H9 (cell line): ENCODE data around the gene SAMD8. TPM values are rescaled to one million over a fixed set of nuclear protein-coding genes. Genes with fewer than 3 reads are reported as not detected.

Experiments
- DNase-seq: peaks from one replicate; pipeline ENCODE4 v3.0.0-alpha.2; 2017
- H2AFZ ChIP-seq: one replicate; pipeline ENCODE4 v1.6.1; 2013; ENCODE audit warnings: mild to moderate bottlenecking, low read length, control low read depth, moderate library complexity
- H2AK5ac ChIP-seq: 2 replicates; pipeline ENCODE4 v1.6.1; 2013; ENCODE audit warnings: low read length, control low read depth, mixed read lengths; ENCODE audit not compliant: insufficient read length
- H2BK120ac ChIP-seq: one replicate; pipeline ENCODE4 v1.6.1; 2013; ENCODE audit warnings: low read depth, mild to moderate bottlenecking, low read length, control low read depth, inconsistent platforms; ENCODE audit not compliant: poor library complexity, severe bottlenecking
- H2BK12ac ChIP-seq: 2 replicates; pipeline ENCODE4 v1.6.1; 2013; ENCODE audit warnings: low read length, control low read depth, mixed read lengths, low read depth; ENCODE audit not compliant: insufficient read length
- H2BK15ac ChIP-seq: 2 replicates; pipeline ENCODE4 v1.6.1; 2013; ENCODE audit warnings: low read depth, low read length, control low read depth
- H2BK20ac ChIP-seq: one replicate; pipeline ENCODE4 v1.6.1; 2013; ENCODE audit warnings: low read depth, mild to moderate bottlenecking, low read length, control low read depth, inconsistent platforms; ENCODE audit not compliant: poor library complexity, severe bottlenecking
- H2BK5ac ChIP-seq: 2 replicates; pipeline ENCODE4 v1.6.1; 2013; ENCODE audit warnings: low read length, control low read depth, mixed read lengths; ENCODE audit not compliant: insufficient read length
- H3K14ac ChIP-seq: 2 replicates; pipeline ENCODE4 v1.6.1; 2013; ENCODE audit warnings: low read length, control low read depth; ENCODE audit not compliant: insufficient read depth
- H3K18ac ChIP-seq: 2 replicates; pipeline ENCODE4 v1.6.1; 2013; ENCODE audit warnings: low read depth, mild to moderate bottlenecking, mixed read lengths, low read length, control low read depth; ENCODE audit not compliant: insufficient read length
- H3K23ac ChIP-seq: 2 replicates; pipeline ENCODE4 v1.6.1; 2013; ENCODE audit warnings: low read length, control low read depth, mixed read lengths, low read depth; ENCODE audit not compliant: insufficient read length
- H3K23me2 ChIP-seq: 2 replicates; pipeline ENCODE4 v1.6.1; 2013; ENCODE audit warnings: low read depth, mild to moderate bottlenecking, mixed read lengths, low read length, control low read depth; ENCODE audit not compliant: insufficient read length, poor library complexity, severe bottlenecking
- H3K27ac ChIP-seq: 2 replicates; pipeline ENCODE4 v1.5.1; 2013; ENCODE audit warnings: low read length, control low read depth, mixed read lengths, low read depth; ENCODE audit not compliant: insufficient read length
- H3K27me3 ChIP-seq: 2 replicates; pipeline ENCODE4 v1.6.1; 2013; ENCODE audit warnings: low read length, control low read depth, inconsistent platforms; ENCODE audit not compliant: insufficient read depth
- H3K4ac ChIP-seq: 2 replicates; pipeline ENCODE4 v1.6.1; 2013; ENCODE audit warnings: low read depth, mild to moderate bottlenecking, control low read depth, inconsistent platforms, low read length, moderate library complexity
- H3K4me1 ChIP-seq: 2 replicates; pipeline ENCODE4 v1.6.1; 2013; ENCODE audit warnings: low read length, control low read depth, inconsistent platforms; ENCODE audit not compliant: insufficient read depth
- H3K4me2 ChIP-seq: 2 replicates; pipeline ENCODE4 v1.6.1; 2013; ENCODE audit warnings: low read length, control low read depth, mixed read lengths; ENCODE audit not compliant: insufficient read length, insufficient read depth
- H3K56ac ChIP-seq: 2 replicates; pipeline ENCODE4 v1.6.1; 2013; ENCODE audit warnings: low read depth, mild to moderate bottlenecking, mixed read lengths, low read length, control low read depth; ENCODE audit not compliant: insufficient read length
- H3K79me1 ChIP-seq: 2 replicates; pipeline ENCODE4 v1.6.1; 2013; ENCODE audit warnings: low read depth, mild to moderate bottlenecking, moderate library complexity, low read length, control low read depth, inconsistent platforms; ENCODE audit not compliant: insufficient read depth, poor library complexity, severe bottlenecking
- H3K79me2 ChIP-seq: 2 replicates; pipeline ENCODE4 v1.6.1; 2013; ENCODE audit warnings: low read length, control low read depth, inconsistent platforms; ENCODE audit not compliant: insufficient read depth
- H3K9ac ChIP-seq: 2 replicates; pipeline ENCODE4 v1.6.1; 2013; ENCODE audit warnings: low read length, control low read depth, mixed read lengths; ENCODE audit not compliant: insufficient read length; ENCODE audit errors: extremely low read depth
- H3K9me3 ChIP-seq: one replicate; pipeline ENCODE4 v1.6.1; 2013; ENCODE audit warnings: low read depth, low read length, inconsistent platforms; ENCODE audit not compliant: control insufficient read depth
- H3T11ph ChIP-seq: one replicate; pipeline ENCODE4 v1.6.1; 2013; ENCODE audit warnings: mild to moderate bottlenecking, low read length, control low read depth, inconsistent platforms
- H4K20me1 ChIP-seq: one replicate; pipeline ENCODE4 v1.6.1; 2013; ENCODE audit not compliant: control insufficient read depth, insufficient read length, insufficient read depth
- H4K5ac ChIP-seq: 2 replicates; pipeline ENCODE4 v1.6.1; 2013; ENCODE audit warnings: low read depth, mild to moderate bottlenecking, mixed read lengths, low read length, control low read depth; ENCODE audit not compliant: insufficient read length
- H4K8ac ChIP-seq: replicated peaks from 2 replicates; pipeline ENCODE4 v1.6.1; 2013; ENCODE audit warnings: low read length, control low read depth, mixed read lengths, low read depth; ENCODE audit not compliant: insufficient read length
- H4K91ac ChIP-seq: 2 replicates; pipeline ENCODE4 v1.6.1; 2013; ENCODE audit warnings: low read depth, mild to moderate bottlenecking, moderate library complexity, mixed read lengths, low read length, control low read depth; ENCODE audit not compliant: insufficient read length
- H3K27ac Mint-ChIP-seq, 3 experiments: 2 replicates in 2 of 3; 3 replicates in 1 of 3; pipeline ENCODE4 v1.8.0; 2020 to 2021; ENCODE audit warnings: mixed read lengths in 3 of 3, mild to moderate bottlenecking in 1 of 3, moderate library complexity in 1 of 3
- H3K27me3 Mint-ChIP-seq: 2 replicates; pipeline ENCODE4 v1.8.0; 2021; ENCODE audit warnings: low read depth, mild to moderate bottlenecking, moderate library complexity, mixed read lengths
- H3K36me3 Mint-ChIP-seq, 3 experiments: 2 replicates in 2 of 3; 3 replicates in 1 of 3; pipeline ENCODE4 v1.8.0; 2020 to 2021; ENCODE audit warnings: low read depth in 3 of 3, mixed read lengths in 3 of 3; ENCODE audit not compliant: insufficient read depth in 1 of 3
- H3K4me1 Mint-ChIP-seq, 2 experiments: 2 replicates each; pipeline ENCODE4 v1.8.0; 2020; ENCODE audit warnings: mixed read lengths in 2 of 2
- H3K4me3 Mint-ChIP-seq, 2 experiments: 2 replicates in 1 of 2; 3 replicates in 1 of 2; pipeline ENCODE4 v1.8.0; 2020 to 2021; ENCODE audit warnings: mild to moderate bottlenecking in 2 of 2, mixed read lengths in 2 of 2, moderate library complexity in 1 of 2
- H3K9me3 Mint-ChIP-seq, 2 experiments: 2 replicates in 1 of 2; 3 replicates in 1 of 2; pipeline ENCODE4 v1.8.0; 2020; ENCODE audit warnings: mild to moderate bottlenecking in 2 of 2, mixed read lengths in 2 of 2, moderate library complexity in 1 of 2
- CTCF ChIP-seq: fragments of 200-600 bp; sonication (generic); conservative IDR thresholded peaks from 3 replicates; pipeline ENCODE4 v1.8.0; 2021; ENCODE audit warnings: antibody characterized with exemption, mild to moderate bottlenecking
- WGBS: extraction: QIAGEN DNeasy Blood & Tissue Kit; methylation state at CpG from one replicate; pipeline ENCODE4 v1.1.7; 2013; ENCODE audit warnings: missing lambda C conversion rate, low lambda C conversion rate, mixed read lengths; ENCODE audit not compliant: insufficient read length; ENCODE audit errors: extremely low coverage; 5-methylcytosine and 5-hydroxymethylcytosine counted together
- total RNA-seq: library from RNA; stranded (reverse); gene quantifications from 2 replicates; pipeline ENCODE4 v1.2.1, GENCODE V29; 2021

The SAMD8 gene
- total RNA-seq, 1 experiment from 2014 or later = 18.8 TPM

GRCh38 chr10:75081379-75081778 is 30.1 kb upstream of the SAMD8 start:
- H3K79me2 ChIP-seq = no peaks in the 10 kb centered on the region
- H2BK12ac ChIP-seq = no peak overlapping the region
- TF ChIP-seq CTCF = no peak
- H3K79me1 ChIP-seq = no peaks in the 10 kb centered on the region
- peaks cover 6 to 9% of the 10 kb centered on the region in 2 experiments for H3K9me3 Mint-ChIP-seq
- peaks cover 6% of the 10 kb centered on the region for H3K4me1 ChIP-seq
- peaks cover 0 to 9% (median 4%) of the 10 kb centered on the region in 3 experiments; a peak in 3 of 7 replicates for H3K36me3 Mint-ChIP-seq
- peaks cover 14% of the 10 kb centered on the region for H3K27me3 Mint-ChIP-seq
- H2AFZ ChIP-seq = no peak overlapping the region
- WGBS = no CpG with 5 or more reads among the region's 5 CpGs
- no peak overlapping the region for H3K27ac Mint-ChIP-seq
- H2BK20ac ChIP-seq = no peak overlapping the region
- H4K20me1 ChIP-seq = no peaks in the 10 kb centered on the region
- no peak overlapping the region for H4K91ac ChIP-seq
- H3K9ac ChIP-seq = no peak overlapping the region
- H3K56ac ChIP-seq = no peak overlapping the region
- no peak overlapping the region for H2BK120ac ChIP-seq
- no peaks in the 10 kb centered on the region for H3K9me3 ChIP-seq
- no peak overlapping the region for H4K8ac ChIP-seq
- DNase-seq = no peak
- no peak overlapping the region for H2BK5ac ChIP-seq
- H3K27me3 ChIP-seq = no peaks in the 10 kb centered on the region
- no peak overlapping the region for H3K4me3 Mint-ChIP-seq
- H3K14ac ChIP-seq = no peak overlapping the region
- H4K5ac ChIP-seq = no peak overlapping the region
- peaks cover 54 to 66% of the 10 kb centered on the region in 2 experiments for H3K4me1 Mint-ChIP-seq
- no peak overlapping the region for H3K23ac ChIP-seq
- no peak overlapping the region for H2AK5ac ChIP-seq
- no peak overlapping the region for H3K18ac ChIP-seq
- no peak overlapping the region for H3K4ac ChIP-seq
- H3K4me2 ChIP-seq = no peak overlapping the region
- no peaks in the 10 kb centered on the region for H3K23me2 ChIP-seq
- H3K27ac ChIP-seq = no peak overlapping the region
- H2BK15ac ChIP-seq = no peak overlapping the region
- no peak overlapping the region for H3T11ph ChIP-seq
